Left forelimb (tissue), 1 donor: Measurements from ENCODE around the gene MRPL21.
A peak's percentile ranks its signal among the peaks of the same experiment; 100 is the strongest.

Source experiments
- DNase-seq: peaks from one replicate; pipeline ENCODE4 v3.0.0-alpha.2; 2018; ENCODE audit warnings: low spot score

MRPL21 gene

GRCh38 chr11:68903288-68904247 lies at the start of gene MRPL21, which contains the start of gene IGHMBP2:
MRPL21 (minus strand) TSS chr11:68903832; CDS start chr11:68903810, 22 bp downstream.
IGHMBP2 (plus strand) TSS chr11:68903891; CDS start chr11:68903953, 62 bp downstream.
- DNase-seq = peak; percentile 92

DNA sequence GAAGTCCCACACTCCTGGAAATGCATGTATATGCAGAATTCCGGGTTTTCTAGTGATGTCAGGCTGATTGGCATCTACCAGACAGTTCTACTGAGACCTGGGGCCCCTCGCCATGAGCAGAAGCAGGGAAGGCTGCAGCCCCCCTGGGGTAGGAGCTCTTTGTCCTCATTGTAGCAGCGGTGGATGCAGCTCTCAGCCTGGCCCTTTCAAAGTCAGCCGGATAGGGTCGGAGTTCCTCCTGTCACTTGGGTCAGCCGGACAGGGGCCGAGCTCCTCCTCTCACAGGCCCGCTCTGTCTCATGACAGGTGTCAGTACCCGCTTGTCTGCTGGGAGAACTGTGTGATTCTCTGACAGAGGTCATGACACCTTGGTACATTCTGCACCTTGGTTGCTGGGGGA lies 47.1 kb upstream of the MRPL21 start:
- DNase-seq = no peak

DNA sequence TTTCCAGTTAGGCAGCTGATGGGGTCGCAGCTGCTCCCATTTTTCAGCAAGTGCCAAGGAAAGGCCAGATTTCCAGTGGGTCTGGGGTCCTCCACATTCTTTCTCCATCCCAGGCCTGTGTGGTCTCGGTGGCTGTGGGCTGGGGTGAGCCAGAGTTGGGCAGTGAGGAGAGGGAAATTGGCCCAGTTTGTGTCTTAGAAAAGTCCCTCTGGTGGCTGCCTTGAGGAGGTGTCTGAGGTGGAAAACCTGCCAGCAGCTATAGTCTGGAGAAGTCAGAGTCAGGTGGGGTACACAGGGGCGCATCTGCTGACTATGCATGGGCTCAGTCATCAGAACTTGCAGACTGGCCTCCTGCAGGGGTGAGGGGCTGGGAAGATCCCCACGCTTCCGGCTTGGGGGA lies 46.6 kb upstream of the MRPL21 start:
- DNase-seq = no peak

DNA sequence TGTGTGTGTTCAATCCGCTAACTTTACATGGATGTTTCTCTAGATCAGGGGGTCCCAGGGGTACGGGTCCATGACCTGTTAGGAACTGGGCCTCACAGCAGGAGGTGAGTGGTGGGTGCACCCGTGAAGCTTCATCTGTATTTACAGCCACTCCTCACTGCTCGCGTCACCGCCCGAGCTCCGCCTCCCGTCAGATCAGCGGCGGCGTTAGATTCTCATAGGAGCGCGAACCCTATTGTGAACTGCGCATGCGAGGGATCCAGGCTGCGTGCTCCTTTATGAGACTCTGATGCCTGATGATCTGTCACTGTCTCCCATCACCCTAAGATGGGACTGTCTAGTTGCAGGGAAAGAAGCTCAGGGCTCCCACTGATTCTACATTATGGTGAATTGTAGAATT lies 45.3 kb upstream of the MRPL21 start:
- DNase-seq = no peak

GRCh38 chr11:68948496-68948895 lies 44.9 kb upstream of the MRPL21 start:
- no peak for DNase-seq

DNA sequence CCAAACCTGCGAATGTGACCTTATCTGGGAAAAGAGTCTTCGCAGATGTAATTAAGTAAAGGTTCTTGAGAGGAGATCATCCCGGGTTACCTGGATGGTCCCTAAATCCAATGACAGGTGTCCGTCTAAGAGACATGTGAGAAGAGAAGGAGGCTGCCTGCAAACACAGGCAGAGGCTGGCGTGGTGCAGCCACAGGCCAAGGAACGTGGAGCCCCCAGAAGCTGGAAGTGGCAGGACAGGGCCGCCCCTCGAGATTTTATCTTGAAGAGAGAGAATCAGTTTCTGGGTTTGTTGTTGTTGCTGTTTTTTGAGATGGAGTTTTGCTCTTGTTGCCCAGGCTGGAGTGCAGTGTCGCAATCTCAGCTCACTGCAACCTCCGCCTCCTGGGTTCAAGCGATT lies 43.5 kb upstream of the MRPL21 start:
- DNase-seq = no peak

GRCh38 chr11:68946416-68947090 lies 42.9 kb upstream of the MRPL21 start:
- DNase-seq = no peak

DNA sequence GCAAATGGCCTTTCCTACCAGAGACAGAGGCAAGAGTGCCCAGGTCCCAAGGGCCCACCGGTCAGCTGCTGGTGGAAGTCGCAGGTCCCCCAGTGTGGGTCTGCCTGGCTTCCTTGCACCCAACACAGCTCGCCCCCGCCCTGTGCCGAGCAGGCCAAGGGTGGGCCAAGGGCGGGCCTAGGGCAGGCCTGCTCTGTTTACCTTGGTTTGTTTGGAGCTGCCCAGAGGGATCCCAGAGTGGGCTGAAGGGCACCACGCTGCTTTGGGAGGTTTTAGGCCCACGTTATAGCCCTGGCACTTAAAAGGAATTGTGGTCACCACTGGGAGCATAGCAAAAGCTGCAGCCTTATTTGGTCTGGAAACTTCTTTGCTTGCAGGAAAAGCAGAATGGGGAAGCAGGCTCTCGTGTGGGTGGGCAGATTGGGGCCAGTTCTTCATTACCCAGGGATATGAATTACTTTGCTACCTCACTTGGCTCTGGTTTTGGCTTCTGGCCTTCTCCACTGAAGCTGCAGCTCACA lies 39.2 kb upstream of the MRPL21 start:
- DNase-seq = no peak

GRCh38 chr11:68942095-68942620 lies 38.5 kb upstream of the MRPL21 start:
- DNase-seq = no peak

- no peak for DNase-seq
Observed at GRCh38 chr11:68941324-68942094, 37.9 kb upstream of the MRPL21 start.

DNA sequence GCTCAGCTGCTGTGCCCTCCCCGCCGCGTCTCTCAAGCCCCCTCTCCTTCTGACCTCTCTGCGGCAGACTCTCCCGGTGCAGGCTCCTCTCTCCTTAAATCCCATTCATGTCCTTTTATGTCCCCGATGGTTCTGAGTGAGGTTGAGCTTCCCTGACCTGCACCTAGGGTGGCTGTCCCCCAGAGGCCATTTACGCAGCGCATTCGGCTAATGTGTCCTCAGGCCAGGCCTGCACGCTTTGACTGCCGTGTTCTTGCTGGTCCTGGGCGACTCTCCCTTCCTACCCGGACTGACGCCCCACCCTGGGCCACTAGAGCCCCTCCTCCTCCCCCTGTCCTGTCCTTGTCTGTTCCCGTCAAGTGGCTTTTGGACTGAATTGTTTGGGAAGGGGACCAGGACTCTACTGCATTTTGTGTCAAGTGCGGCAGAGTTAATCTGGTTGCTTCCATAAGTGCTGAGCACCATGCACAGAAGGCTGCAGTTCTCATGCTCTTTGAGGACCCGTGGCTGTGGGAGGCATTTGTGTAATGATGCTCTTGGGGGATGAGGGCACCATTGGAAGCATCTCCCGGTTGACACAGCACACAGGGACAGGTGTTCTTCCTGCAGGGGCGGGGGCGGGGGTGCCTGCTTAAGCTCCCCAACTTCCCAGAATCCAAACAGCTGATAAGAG lies 37.2 kb upstream of the MRPL21 start:
- no peak for DNase-seq

GRCh38 chr11:68939583-68940555 lies 36.2 kb upstream of the MRPL21 start:
- DNase-seq = no peak

- no peak for DNase-seq
Observed at GRCh38 chr11:68938816-68939582, 35.4 kb upstream of the MRPL21 start.

GRCh38 chr11:68938088-68938487 lies 34.5 kb upstream of the MRPL21 start:
- no peak for DNase-seq

DNA sequence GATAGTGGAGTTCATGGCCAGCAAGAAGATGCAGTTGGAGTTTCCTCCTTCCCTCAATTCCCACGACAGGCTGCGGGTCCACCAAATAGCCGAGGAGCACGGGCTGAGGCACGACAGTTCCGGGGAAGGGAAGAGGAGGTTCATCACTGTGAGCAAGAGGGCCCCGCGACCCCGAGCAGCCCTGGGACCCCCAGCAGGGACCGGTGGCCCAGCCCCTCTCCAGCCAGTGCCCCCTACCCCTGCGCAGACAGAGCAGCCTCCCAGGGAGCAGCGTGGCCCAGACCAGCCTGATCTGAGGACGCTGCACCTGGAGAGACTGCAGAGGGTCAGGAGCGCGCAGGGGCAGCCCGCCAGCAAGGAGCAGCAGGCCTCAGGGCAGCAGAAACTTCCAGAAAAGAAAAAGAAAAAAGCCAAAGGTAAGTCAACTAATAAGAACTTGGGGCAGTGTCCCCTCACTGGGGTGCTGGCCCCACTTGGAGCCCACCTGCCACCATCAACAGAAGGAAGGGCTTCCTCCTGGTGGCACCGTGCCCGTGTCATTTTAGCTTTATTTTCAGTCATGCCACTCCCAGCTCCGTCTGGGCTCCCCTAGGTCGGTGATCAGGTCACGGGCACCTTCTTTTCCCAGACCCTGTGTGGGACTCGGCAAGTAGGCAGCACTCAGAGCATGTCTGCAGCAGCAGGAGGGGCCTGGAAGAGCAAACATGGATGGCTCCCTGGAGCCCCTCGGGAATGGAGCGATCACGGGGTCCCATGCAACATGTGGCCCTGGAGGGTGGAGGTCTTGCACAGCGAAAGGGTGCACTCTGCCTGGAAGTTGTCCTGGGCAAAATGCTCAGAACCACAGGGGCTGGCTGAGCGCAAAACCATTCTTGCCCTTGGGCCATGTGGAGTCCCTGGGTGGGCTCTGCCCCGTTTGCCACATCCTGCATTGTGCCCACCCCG lies 33.3 kb upstream of the MRPL21 start:
- no peak for DNase-seq

DNA sequence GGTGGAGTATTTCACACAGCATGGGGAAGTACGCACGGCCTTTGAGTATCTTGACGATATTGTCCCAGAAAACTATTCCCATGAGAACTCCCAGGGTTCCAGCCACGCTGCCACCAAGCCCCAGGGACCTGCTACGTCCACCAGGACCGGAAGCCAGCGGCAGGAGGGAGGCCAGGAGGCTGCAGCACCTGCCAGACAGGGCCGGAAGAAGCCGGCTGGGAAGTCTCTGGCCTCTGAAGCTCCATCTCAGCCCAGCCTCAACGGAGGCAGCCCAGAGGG lies 32.7 kb upstream of the MRPL21 start:
- no peak for DNase-seq

DNA sequence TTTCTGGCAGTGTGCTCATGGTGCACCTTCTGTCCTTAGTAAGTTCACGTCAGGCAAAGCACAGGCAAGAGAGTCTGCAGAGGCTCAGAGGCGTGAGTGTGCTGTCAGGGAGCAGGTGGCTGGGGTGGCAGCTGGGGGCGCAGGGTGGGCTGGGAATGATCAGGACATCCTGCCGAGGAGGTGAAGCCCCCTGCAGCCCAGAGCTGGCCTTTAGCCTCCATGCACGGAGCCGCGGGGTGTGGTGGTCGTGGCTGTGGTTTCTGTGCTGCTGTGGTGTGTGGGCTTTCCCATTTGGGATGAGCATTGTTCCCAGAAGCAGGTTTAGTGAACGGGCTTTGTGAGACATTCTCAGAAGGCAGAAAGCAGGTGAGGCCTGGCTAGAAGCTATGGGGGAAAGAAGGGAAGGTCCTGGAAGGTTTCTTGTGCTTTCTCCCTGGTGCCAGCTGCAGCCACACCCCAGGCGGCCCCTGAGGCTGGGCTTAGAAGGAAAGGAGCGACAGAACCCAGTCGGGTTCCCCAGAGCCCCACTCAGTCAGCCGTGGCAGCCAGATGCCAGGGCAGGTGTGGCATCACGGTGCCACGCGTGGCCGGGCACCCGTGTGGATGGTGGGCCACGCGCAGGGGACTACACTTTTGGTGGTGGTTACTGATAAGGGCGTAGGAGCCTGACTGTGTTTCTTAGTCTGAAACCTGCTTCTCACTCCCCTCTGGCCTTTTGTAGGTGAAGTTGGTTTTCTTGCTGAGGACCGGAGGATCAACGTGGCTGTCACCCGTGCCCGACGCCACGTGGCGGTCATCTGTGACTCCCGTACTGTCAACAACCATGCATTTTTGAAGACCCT lies 32.1 kb upstream of the MRPL21 start:
- DNase-seq = no peak
